Measurements from ENCODE around the gene CDC25B. TPM values are rescaled to one million over a fixed set of nuclear protein-coding genes. Genes with fewer than 3 reads are reported as not detected.
A peak's percentile ranks its signal among the peaks of the same experiment; 100 is the strongest.
"Not testable (repeated sequence)": the region's sequence is repeated elsewhere in the genome, so short reads cannot be mapped to it uniquely, and the experiment has no call there.

CDC25B gene
- total RNA-seq, 2 donors from 2014 or later = 86.7 to 117 TPM

GRCh38 chr20:3786665-3787323 is 9.3 kb upstream of the CDC25B start, which contains the start of gene CENPB:
CENPB (minus strand) TSS chr20:3786740; CDS start chr20:3786483, 257 bp downstream.
- H3K9me3 Mint-ChIP-seq = no peaks in the 10 kb centered on the region
- H3K36me3 Mint-ChIP-seq (ENCODE audit: low read depth) = peaks cover 10% of the 10 kb centered on the region
- peaks cover 23% of the 10 kb centered on the region for H3K4me1 Mint-ChIP-seq
- H3K4me3 Mint-ChIP-seq = peak within 1 kb of the TSS; percentile 77
- no peaks in the 10 kb centered on the region for H3K27me3 Mint-ChIP-seq
- ATAC-seq (replicated peaks) = peak; percentile 94
- H3K27ac Mint-ChIP-seq = peak within 1 kb of the TSS; percentile 71

GRCh38 chr20:3787324-3788014 is 8.6 kb upstream of the CDC25B start:
- Mint-ChIP-seq H3K36me3 (ENCODE audit: low read depth) (peaks cover 10% of the 10 kb centered on the region), H3K9me3 (no peaks in the 10 kb centered on the region), H3K27me3 (no peaks in the 10 kb centered on the region), H3K4me1 (peaks cover 22% of the 10 kb centered on the region), H3K4me3 (peak overlapping the region; percentile 77), H3K27ac (peak overlapping the region; percentile 71)
- ATAC-seq (replicated peaks) = no peak

- no peaks in the 10 kb centered on the region for H3K9me3 Mint-ChIP-seq
- no peaks in the 10 kb centered on the region for H3K27me3 Mint-ChIP-seq
- peak overlapping the region; percentile 9 for H3K27ac Mint-ChIP-seq
- H3K4me3 Mint-ChIP-seq = peak overlapping the region; percentile 77
- H3K4me1 Mint-ChIP-seq = peaks cover 22% of the 10 kb centered on the region
- ATAC-seq (replicated peaks) = no peak
- H3K36me3 Mint-ChIP-seq (ENCODE audit: low read depth) = peaks cover 10% of the 10 kb centered on the region
Observed at GRCh38 chr20:3788685-3789155, 7.4 kb upstream of the CDC25B start.

GRCh38 chr20:3789201-3789600 is 6.9 kb upstream of the CDC25B start:
- H3K9me3 Mint-ChIP-seq; ATAC-seq (replicated peaks); H3K36me3 Mint-ChIP-seq (ENCODE audit: low read depth); H3K27me3 Mint-ChIP-seq: not testable (repeated sequence)
- H3K27ac Mint-ChIP-seq = peak overlapping the region; percentile 9
- H3K4me1 Mint-ChIP-seq = peaks cover 22% of the 10 kb centered on the region
- H3K4me3 Mint-ChIP-seq = peak overlapping the region; percentile 77

- H3K36me3 Mint-ChIP-seq (ENCODE audit: low read depth) = peaks cover 35% of the 10 kb centered on the region
- not testable (repeated sequence) for H3K4me3 Mint-ChIP-seq; H3K9me3 Mint-ChIP-seq; ATAC-seq (replicated peaks); H3K27ac Mint-ChIP-seq; H3K27me3 Mint-ChIP-seq
- H3K4me1 Mint-ChIP-seq = peaks cover 15% of the 10 kb centered on the region
Observed at GRCh38 chr20:3794168-3794567, 1.9 kb upstream of the CDC25B start.

GRCh38 chr20:3794701-3795420 is 1.2 kb upstream of the CDC25B start:
- Mint-ChIP-seq H3K4me3 (peak overlapping the region; percentile 100), H3K4me1 (peaks cover 18% of the 10 kb centered on the region), H3K27me3 (no peaks in the 10 kb centered on the region), H3K9me3 (no peaks in the 10 kb centered on the region), H3K27ac (peak overlapping the region; percentile 97), H3K36me3 (ENCODE audit: low read depth) (peaks cover 40% of the 10 kb centered on the region)
- no peak for ATAC-seq (replicated peaks)

GRCh38 chr20:3796477-3797225 is 541 bp downstream of the CDC25B start:
- H3K4me3 Mint-ChIP-seq = peak overlapping the region; percentile 100
- H3K27me3 Mint-ChIP-seq = no peaks in the 10 kb centered on the region
- H3K36me3 Mint-ChIP-seq (ENCODE audit: low read depth) = peaks cover 57% of the 10 kb centered on the region
- H3K9me3 Mint-ChIP-seq = no peaks in the 10 kb centered on the region
- no peak for ATAC-seq (replicated peaks)
- peak overlapping the region; percentile 98 for H3K27ac Mint-ChIP-seq
- peaks cover 29% of the 10 kb centered on the region for H3K4me1 Mint-ChIP-seq

GRCh38 chr20:3797226-3797545 is 1.1 kb downstream of the CDC25B start:
- Mint-ChIP-seq H3K4me1 (peaks cover 29% of the 10 kb centered on the region), H3K36me3 (ENCODE audit: low read depth) (peaks cover 63% of the 10 kb centered on the region)
- no peak for ATAC-seq (replicated peaks)

GRCh38 chr20:3797592-3798372 is 1.7 kb downstream of the CDC25B start:
- Mint-ChIP-seq H3K4me3 (peak overlapping the region; percentile 100), H3K36me3 (ENCODE audit: low read depth) (peaks cover 69% of the 10 kb centered on the region), H3K4me1 (peaks cover 34% of the 10 kb centered on the region), H3K9me3 (no peaks in the 10 kb centered on the region), H3K27me3 (no peaks in the 10 kb centered on the region), H3K27ac (peak overlapping the region; percentile 98)
- peak; percentile 52 for ATAC-seq (replicated peaks)

More at GRCh38 chr20:3797226-3797545, 1.1 kb downstream of the CDC25B start:
- Mint-ChIP-seq H3K4me3 (peak overlapping the region; percentile 100), H3K27ac (peak overlapping the region; percentile 98), H3K9me3 (no peaks in the 10 kb centered on the region), H3K27me3 (no peaks in the 10 kb centered on the region)

- H3K4me1 Mint-ChIP-seq = peaks cover 37% of the 10 kb centered on the region
- peak overlapping the region; percentile 98 for H3K27ac Mint-ChIP-seq
- ATAC-seq (replicated peaks) = no peak
- H3K36me3 Mint-ChIP-seq (ENCODE audit: low read depth) = peaks cover 74% of the 10 kb centered on the region
- H3K9me3 Mint-ChIP-seq = no peaks in the 10 kb centered on the region
- H3K27me3 Mint-ChIP-seq = no peaks in the 10 kb centered on the region
- peak overlapping the region; percentile 100 for H3K4me3 Mint-ChIP-seq
Observed at GRCh38 chr20:3798373-3798768, 2.3 kb downstream of the CDC25B start.

- Mint-ChIP-seq H3K27me3 (no peaks in the 10 kb centered on the region), H3K9me3 (no peaks in the 10 kb centered on the region), H3K27ac (peak overlapping the region; percentile 98), H3K36me3 (ENCODE audit: low read depth) (peaks cover 80% of the 10 kb centered on the region), H3K4me1 (peaks cover 37% of the 10 kb centered on the region), H3K4me3 (peak overlapping the region; percentile 100)
- no peak for ATAC-seq (replicated peaks)
Observed at GRCh38 chr20:3798908-3799248, 2.8 kb downstream of the CDC25B start.

GRCh38 chr20:3800256-3800877 is 4.3 kb downstream of the CDC25B start:
- no peak for ATAC-seq (replicated peaks)
- peaks cover 94% of the 10 kb centered on the region for H3K36me3 Mint-ChIP-seq (ENCODE audit: low read depth)
- H3K27me3 Mint-ChIP-seq = no peaks in the 10 kb centered on the region
- peak overlapping the region; percentile 98 for H3K27ac Mint-ChIP-seq
- peak overlapping the region; percentile 100 for H3K4me3 Mint-ChIP-seq
- peaks cover 37% of the 10 kb centered on the region for H3K4me1 Mint-ChIP-seq
- H3K9me3 Mint-ChIP-seq = no peaks in the 10 kb centered on the region

GRCh38 chr20:3800878-3801260 is 4.8 kb downstream of the CDC25B start:
- H3K27ac Mint-ChIP-seq = peak overlapping the region; percentile 98
- peak overlapping the region; percentile 100 for H3K4me3 Mint-ChIP-seq
- H3K36me3 Mint-ChIP-seq (ENCODE audit: low read depth) = peaks cover 95% of the 10 kb centered on the region
- no peaks in the 10 kb centered on the region for H3K9me3 Mint-ChIP-seq
- H3K27me3 Mint-ChIP-seq = no peaks in the 10 kb centered on the region
- H3K4me1 Mint-ChIP-seq = peaks cover 37% of the 10 kb centered on the region
- no peak for ATAC-seq (replicated peaks)
